K562 (cell line): ENCODE results near the gene ELMOD1. TPM values are rescaled to one million over a fixed set of nuclear protein-coding genes. Genes with fewer than 3 reads are reported as not detected.

Source experiments
- ATAC-seq: fragments of 200-7000 bp; cut with Tn5 transposase; 3 replicates; pipeline ENCODE4 v1.9.1; 2020; ENCODE audit warnings: moderate library complexity
- BruUV-seq: library from RNA; stranded (reverse); fragments of 400-500 nt; replicated peaks from 2 replicates; lab custom pipeline; 2021; lab: Mats Ljungman, UMichigan
- CTCF ChIA-PET: fragments of 300-600 bp; formaldehyde crosslinking; extraction: SDS; loops from one replicate; lab custom pipeline; 2021; ENCODE audit warnings: low intra/inter-chr PET ratio; lab: Yijun Ruan, JAX
- POLR2A ChIA-PET: fragments of 300-600, 350-650 bp; sonication (Branson Sonifier 250); formaldehyde crosslinking; extraction: SDS; loops from one replicate; lab custom pipeline; 2021; ENCODE audit warnings: antibody characterized with exemption, inconsistent platforms; lab: Yijun Ruan, JAX
- DNase-seq, 4 experiments: peaks; one replicate each; pipeline versions ENCODE4 v3.0.0 to v3.0.0-alpha.2; 2011 to 2018; ENCODE audit warnings: low spot score in 3 of 4, mixed read lengths in 3 of 4; ENCODE audit errors: extremely low read depth in 1 of 4
- FAIRE-seq: peaks from 2 replicates; lab custom pipeline; 2011; peaks lifted over from hg19 to GRCh38; lab: Jason Lieb, UNC
- H2AFZ ChIP-seq: 2 replicates; pipeline ENCODE4 v1.6.0; 2011; ENCODE audit warnings: low read depth, low read length, control low read depth, inconsistent platforms
- H3K27ac ChIP-seq: fragments of 200-600 bp; 3 replicates; pipeline ENCODE4 v1.8.0; 2011; ENCODE audit warnings: low read depth, mild to moderate bottlenecking, control low read depth, inconsistent platforms, low read length, moderate library complexity, mixed read lengths; ENCODE audit errors: extremely low read depth
- H3K27me3 ChIP-seq, 2 experiments: fragments of 300-600 bp in 1 of 2; 2 replicates in 1 of 2; 3 replicates in 1 of 2; pipeline versions ENCODE4 v1.6.0 to v1.8.0; 2011; ENCODE audit warnings: inconsistent platforms in 2 of 2, low read length in 2 of 2, mild to moderate bottlenecking in 1 of 2, mixed read lengths in 1 of 2, moderate library complexity in 1 of 2; ENCODE audit not compliant: control insufficient read depth in 2 of 2, insufficient read depth in 2 of 2
- H3K36me3 ChIP-seq: fragments of 300-600 bp; 3 replicates; pipeline ENCODE4 v1.8.0; 2011; ENCODE audit warnings: mild to moderate bottlenecking, low read length, inconsistent platforms; ENCODE audit not compliant: control insufficient read depth, insufficient read depth
- H3K4me1 ChIP-seq, 2 experiments: fragments of 200-600 bp in 1 of 2; replicated peaks in 1 of 2; 2 replicates in 1 of 2; 3 replicates in 1 of 2; pipeline versions ENCODE4 v1.5.1 to v1.8.0; 2011; ENCODE audit warnings: inconsistent platforms in 2 of 2, low read length in 2 of 2, mild to moderate bottlenecking in 1 of 2, mixed read lengths in 1 of 2, moderate library complexity in 1 of 2; ENCODE audit not compliant: control insufficient read depth in 2 of 2, insufficient read depth in 2 of 2
- H3K4me2 ChIP-seq: 2 replicates; pipeline ENCODE4 v1.6.1; 2011; ENCODE audit warnings: low read length, control low read depth, inconsistent platforms, mixed read lengths; ENCODE audit not compliant: insufficient read depth
- H3K4me3 ChIP-seq: fragments of 200-600 bp; sonication (generic), shearing (Covaris generic); 2 replicates; pipeline ENCODE4 v1.5.1; 2016; ENCODE audit warnings: control low read depth, inconsistent platforms
- H3K79me2 ChIP-seq: fragments of 200-600 bp; 3 replicates; pipeline ENCODE4 v1.8.0; 2011; ENCODE audit warnings: low read length, inconsistent platforms; ENCODE audit not compliant: control insufficient read depth, insufficient read depth
- H3K9ac ChIP-seq, 2 experiments: 2 replicates each; pipeline versions ENCODE4 v1.6.0 to v1.6.1; 2011; ENCODE audit warnings: low read depth in 2 of 2, low read length in 2 of 2, control low read depth in 1 of 2, inconsistent platforms in 1 of 2, mild to moderate bottlenecking in 1 of 2, mixed read lengths in 1 of 2; ENCODE audit not compliant: insufficient read depth in 1 of 2
- H3K9me1 ChIP-seq: one replicate; pipeline ENCODE4 v1.6.0; 2011; ENCODE audit warnings: inconsistent platforms, mild to moderate bottlenecking, low read length, moderate library complexity; ENCODE audit not compliant: control insufficient read depth, insufficient read depth
- H3K9me3 ChIP-seq: replicated peaks from 2 replicates; pipeline ENCODE4 v1.5.1; 2011; ENCODE audit warnings: low read depth, low read length, inconsistent platforms; ENCODE audit not compliant: control insufficient read depth, insufficient read depth
- H4K20me1 ChIP-seq: replicated peaks from 2 replicates; pipeline ENCODE4 v1.6.1; 2011; ENCODE audit warnings: low read length, inconsistent platforms, mixed read lengths; ENCODE audit not compliant: control insufficient read depth, insufficient read depth
- BDP1 ChIP-seq: IDR thresholded peaks from 3 replicates; pipeline ENCODE4 v1.6.1; 2011; ENCODE audit not compliant: insufficient read length, insufficient read depth
- CBX2 ChIP-seq: fragments of 200-600 bp; sonication (generic); IDR thresholded peaks from one replicate; pipeline ENCODE4 v1.6.1; 2012; ENCODE audit warnings: mild to moderate bottlenecking, low read length, inconsistent platforms; ENCODE audit not compliant: insufficient read depth, poor library complexity, severe bottlenecking
- NR2F6 ChIP-seq: fragments of 450-650 bp; formaldehyde crosslinking; IDR thresholded peaks from 2 replicates; pipeline ENCODE4 v1.4.0; 2020; ENCODE audit warnings: mild to moderate bottlenecking
- POLR2B ChIP-seq: fragments of 450-650 bp; IDR thresholded peaks from 2 replicates; pipeline ENCODE4 v1.6.1; 2018; ENCODE audit warnings: low read depth; ENCODE audit not compliant: partially characterized antibody
- ZNF133 ChIP-seq: fragments of 250-450 bp; sonication (Bioruptor Pico); IDR thresholded peaks from 2 replicates; pipeline ENCODE4 v1.4.0; 2020; ENCODE audit warnings: mild to moderate bottlenecking
- ZNF551 ChIP-seq: fragments of 250-450 bp; sonication (Bioruptor Pico); IDR thresholded peaks from 2 replicates; pipeline ENCODE4 v1.5.0; 2021; ENCODE audit warnings: mild to moderate bottlenecking, moderate library complexity
- WGBS: fragments of 100-300 bp; shearing (Covaris generic); methylation state at CpG from one replicate; pipeline ENCODE4 v1.1.6; 2016; ENCODE audit warnings: low coverage, mixed read lengths; ENCODE audit not compliant: insufficient coverage; ENCODE audit errors: missing lambda C conversion rate; 5-methylcytosine and 5-hydroxymethylcytosine counted together
- in situ Hi-C: fragments of 300-500 bp; cut with MboI; formaldehyde crosslinking; loops from 4 replicates; pipeline ENCODE4 v1.15.0; 2018; ENCODE audit warnings: inconsistent platforms, mixed read lengths
- intact Hi-C: fragments of 100-400 bp; cut with micrococcal nuclease; formaldehyde crosslinking; loops from 2 replicates; pipeline ENCODE4 v1.14.2; 2022
- polyA plus RNA-seq, 8 experiments: library from polyadenylated mRNA; depleted of rRNA in 4 of 8; stranded (reverse) in 5 of 8; unstranded in 3 of 8; fragments of >200 nt; fragmentation: Nextera tagmentation in 2 of 8; fragmentation: Illumina TruSeq in 1 of 8; extraction: Ambion mirVana in 2 of 8; extraction: Trizol in 1 of 8; gene quantifications; 2 replicates each; pipeline versions ENCODE4 v1.2.1 to v1.2.3, GENCODE V29; 2011 to 2014; ENCODE audit warnings: inconsistent platforms in 1 of 8, missing spikeins in 1 of 8
- total RNA-seq, 7 experiments: library from RNA; depleted of rRNA in 6 of 7; stranded (reverse); fragments of >200 nt in 6 of 7; fragmentation: Illumina TruSeq in 2 of 7; extraction: Trizol in 2 of 7; gene quantifications; 2 replicates each; pipeline versions ENCODE4 v1.2.1 to v1.2.3, GENCODE V29; 2011 to 2021; ENCODE audit warnings: low replicate concordance in 1 of 7

ELMOD1 gene
- total and polyA plus RNA-seq, 9 of the 15 experiments (the other 6 are each of a cell fraction or from before 2014, with no cell fraction given): not detected

- H3K36me3 ChIP-seq: no peaks in the 10 kb centered on the region
- no peak overlapping the region for H3K4me2 ChIP-seq
- in situ Hi-C loops (no loop called here), intact Hi-C loops (no loop called here)
- FAIRE-seq (no peak), DNase-seq (no peak), ATAC-seq (no peak)
- H3K9ac ChIP-seq: no peak overlapping the region
- POLR2A ChIA-PET: interaction anchor here (0.7 kb wide), 1 partner anchor 9 kb away, joined by 3 read pairs; no protein-coding TSS in a partner anchor
- H2AFZ ChIP-seq: no peak overlapping the region
- H4K20me1 ChIP-seq: no peaks in the 10 kb centered on the region
- no peak overlapping the region for H3K4me3 ChIP-seq
- no peaks in the 10 kb centered on the region for H3K4me1 ChIP-seq
- CTCF ChIA-PET: interaction anchor here (0.6 to 1.9 kb wide), 3 partner anchors 27 to 143 kb away, joined by 3 to 8 read pairs (median 3); no protein-coding TSS in a partner anchor
- 3% methylated on average over 3 of the region's 3 CpGs for WGBS
- TF ChIP-seq ZNF551 (CRISPR knock-in tag) (no peak), CBX2 (no peak), BDP1 (no peak), NR2F6 (CRISPR knock-in tag) (no peak), ZNF133 (CRISPR knock-in tag) (no peak), POLR2B (no peak)
- no peaks in the 10 kb centered on the region for H3K27me3 ChIP-seq
- no peaks in the 10 kb centered on the region for H3K9me1 ChIP-seq
- no TSS peak for BruUV-seq
- H3K9me3 ChIP-seq: no peaks in the 10 kb centered on the region
- no peak overlapping the region for H3K27ac ChIP-seq
- H3K79me2 ChIP-seq: no peaks in the 10 kb centered on the region
These were observed 100.2 kb downstream of the ELMOD1 start for GRCh38 chr11:107691000-107691750.
